NOMO-1 treated with DMSO at 0.1 percent for 48 hours (cell line): ENCODE measurements around the gene VWC2L.

Experiments used
- DNase-seq: peaks from one replicate; lab custom pipeline; 2025; ENCODE audit not compliant: unreplicated experiment; lab: John Stamatoyannopoulos, UW

The VWC2L gene

DNA sequence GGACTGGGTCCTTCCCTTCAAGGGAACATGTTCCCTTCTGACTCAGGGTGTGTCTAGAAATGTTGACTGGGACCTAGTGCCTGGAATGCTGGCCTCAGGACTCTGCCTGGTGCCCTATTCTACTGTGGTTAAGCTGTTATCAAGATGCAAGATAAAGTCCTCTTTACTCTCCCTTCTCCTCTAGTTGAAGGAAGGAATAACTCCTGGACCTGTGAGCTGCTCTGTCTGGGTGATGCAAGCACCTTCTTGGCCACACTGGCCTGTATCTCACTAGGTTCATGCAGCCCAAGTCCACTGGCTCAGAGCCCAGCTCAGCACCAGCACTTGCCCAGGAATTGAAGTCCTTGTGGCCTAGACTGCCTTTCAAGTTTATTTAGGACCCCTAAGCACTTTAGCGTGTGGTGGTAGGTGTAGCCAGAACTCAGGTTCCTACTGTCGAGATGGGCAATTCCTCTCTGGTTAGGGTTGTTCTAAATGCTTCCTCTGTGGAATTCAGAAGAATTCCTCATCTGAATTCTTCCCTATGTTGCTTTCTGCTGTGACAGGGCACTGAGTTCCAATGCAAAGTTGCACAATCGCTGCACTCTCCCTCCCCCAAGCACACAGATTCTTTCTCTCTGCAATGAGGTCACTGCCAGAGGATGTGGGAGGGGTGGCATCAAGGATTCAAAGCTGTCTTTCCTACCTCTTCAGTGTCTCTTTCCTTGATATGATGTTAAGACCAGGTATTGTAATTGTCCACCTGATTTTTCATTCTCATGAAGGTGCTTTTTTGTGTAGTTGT, 54.7 kb downstream of the VWC2L start:
- no peak for DNase-seq

DNA sequence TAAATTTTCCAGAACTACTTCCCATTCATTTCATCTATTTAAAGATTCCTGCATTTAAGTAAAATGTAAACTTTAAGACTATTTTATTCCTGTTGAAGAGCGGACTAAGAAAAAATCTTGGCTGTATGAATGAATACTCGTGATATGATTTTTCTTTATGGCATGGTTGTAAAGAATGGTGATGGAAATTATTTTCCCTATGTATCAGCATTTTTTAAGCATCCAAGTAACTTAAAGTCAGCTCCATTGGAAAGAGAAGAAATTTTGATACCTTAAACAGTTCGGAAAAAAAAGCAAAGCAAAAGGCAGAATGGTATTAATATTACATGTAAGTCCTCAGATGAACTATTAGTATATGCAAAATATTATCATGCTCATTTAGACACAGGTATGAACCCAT, 58.9 kb downstream of the VWC2L start:
- DNase-seq, result no peak

DNA sequence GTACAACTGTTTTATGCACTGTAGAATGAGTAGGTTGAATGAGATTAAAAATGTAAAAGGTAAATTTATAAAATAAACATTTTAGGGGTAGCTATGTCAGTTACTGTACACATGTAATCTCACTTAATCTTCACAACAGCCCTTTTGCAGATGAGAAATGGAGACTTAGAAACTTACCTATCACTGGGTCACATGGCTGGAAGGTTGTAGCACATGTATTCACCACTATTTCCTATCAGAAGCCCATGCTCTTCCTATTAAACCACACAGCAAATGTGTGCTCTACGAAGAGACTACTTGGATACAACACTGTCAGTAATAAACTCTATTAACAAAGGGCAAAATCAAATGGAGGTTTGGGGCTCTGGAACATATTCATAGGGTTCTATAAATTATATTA, 60.5 kb downstream of the VWC2L start:
- no peak for DNase-seq

DNA sequence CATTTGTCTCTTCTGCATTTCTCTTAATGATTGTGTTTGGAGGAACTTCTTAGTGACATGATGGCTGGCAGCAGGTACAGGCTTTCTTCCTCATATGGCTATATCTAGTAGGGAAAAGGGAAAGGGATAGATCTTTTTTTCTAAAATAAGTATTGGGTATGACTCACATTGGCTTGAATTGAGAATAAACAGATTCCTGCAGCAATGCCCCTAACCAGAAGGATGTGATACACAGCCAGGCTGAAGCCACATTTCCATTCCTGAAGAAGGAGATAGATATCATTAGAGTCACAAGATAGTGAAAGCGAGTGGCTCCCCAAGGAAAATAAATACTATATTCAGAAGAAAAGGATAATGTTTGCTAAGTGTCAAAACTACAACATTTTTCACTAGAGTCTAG, 61.1 kb downstream of the VWC2L start:
- no peak for DNase-seq

GRCh38 chr2:214477305-214477704, 66.5 kb downstream of the VWC2L start:
- no peak for DNase-seq

DNA sequence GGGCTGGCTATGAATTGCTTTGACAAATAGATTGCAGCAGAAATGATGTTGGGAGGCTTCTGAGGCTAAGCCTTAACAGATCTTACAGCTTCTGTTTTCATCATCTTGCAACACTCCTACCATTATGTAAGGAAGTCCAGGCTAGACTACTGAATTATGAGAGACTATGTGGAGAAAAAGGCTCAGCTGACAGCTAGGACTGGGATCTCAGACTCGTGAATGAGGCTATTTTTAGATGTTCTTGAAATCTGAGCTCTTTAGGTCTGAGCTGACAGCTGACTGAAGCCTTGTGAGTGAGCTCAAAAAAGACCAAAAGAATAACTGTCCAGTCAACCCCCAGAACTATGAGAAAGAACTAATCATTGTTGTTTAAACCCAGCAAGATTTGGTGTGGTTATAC, 70.3 kb downstream of the VWC2L start:
- DNase-seq, result no peak

DNA sequence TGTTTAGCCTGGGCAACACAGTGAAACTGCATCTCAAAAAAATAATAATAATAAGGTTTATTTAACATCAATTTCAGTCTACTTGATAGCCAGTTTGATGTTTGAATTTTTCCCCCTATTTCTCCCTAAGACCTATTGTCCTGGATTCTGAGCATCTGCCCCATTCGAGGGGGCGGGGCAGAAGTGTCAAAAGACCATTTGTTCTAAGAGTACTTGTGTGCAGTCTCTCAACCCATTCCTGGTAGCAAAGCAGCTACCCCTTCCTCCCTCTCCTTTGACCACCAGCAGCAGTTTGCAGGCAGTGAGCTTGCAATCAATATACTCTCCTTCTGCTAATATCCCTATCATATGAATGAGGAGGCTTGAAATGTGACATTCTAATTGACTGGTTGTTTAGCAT, 71.9 kb downstream of the VWC2L start:
- no peak for DNase-seq

- no peak for DNase-seq
These were observed 73.4 kb downstream of the VWC2L start for GRCh38 chr2:214484239-214484638.

DNA sequence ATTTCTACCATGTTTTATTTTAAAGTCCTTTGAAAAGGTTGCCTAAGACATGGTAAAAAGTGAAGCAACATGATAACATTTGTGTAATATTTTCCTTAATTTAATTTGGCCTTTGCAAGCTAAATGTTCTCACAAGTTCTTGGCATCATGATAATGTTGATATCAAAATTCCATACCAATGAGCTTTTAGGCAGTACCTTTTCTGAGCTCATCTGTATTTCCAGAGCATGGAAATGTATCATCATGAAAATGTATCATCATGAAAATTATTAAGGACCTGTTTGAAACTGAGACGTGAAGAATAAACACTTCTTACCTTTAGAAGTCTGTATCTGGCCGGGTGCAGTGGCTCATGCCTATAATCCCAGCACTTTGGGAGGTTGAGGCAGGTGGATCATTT, 73.8 kb downstream of the VWC2L start:
- no peak for DNase-seq

DNA sequence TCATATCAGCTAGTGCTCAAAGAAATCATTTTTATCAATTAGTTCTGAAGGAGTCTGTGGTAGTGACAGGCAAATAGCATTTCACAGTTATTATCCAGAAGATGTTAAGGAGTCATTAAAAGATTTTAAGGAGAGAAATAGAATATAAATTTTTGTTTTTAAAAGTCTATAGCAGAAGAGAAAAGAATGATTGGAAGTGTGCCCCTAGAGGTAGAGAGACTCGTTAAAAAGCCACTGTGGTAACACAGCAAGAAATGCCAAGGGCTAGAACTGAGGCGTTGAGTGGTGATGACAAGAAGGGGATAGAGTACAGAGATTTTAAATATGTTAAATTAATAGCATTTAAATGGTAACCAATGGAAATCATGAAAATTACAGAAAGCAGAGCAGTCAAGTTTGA, 78.3 kb downstream of the VWC2L start:
- DNase-seq, result no peak

- DNase-seq, result no peak
These were observed 78.8 kb downstream of the VWC2L start for GRCh38 chr2:214489702-214490101.

DNA sequence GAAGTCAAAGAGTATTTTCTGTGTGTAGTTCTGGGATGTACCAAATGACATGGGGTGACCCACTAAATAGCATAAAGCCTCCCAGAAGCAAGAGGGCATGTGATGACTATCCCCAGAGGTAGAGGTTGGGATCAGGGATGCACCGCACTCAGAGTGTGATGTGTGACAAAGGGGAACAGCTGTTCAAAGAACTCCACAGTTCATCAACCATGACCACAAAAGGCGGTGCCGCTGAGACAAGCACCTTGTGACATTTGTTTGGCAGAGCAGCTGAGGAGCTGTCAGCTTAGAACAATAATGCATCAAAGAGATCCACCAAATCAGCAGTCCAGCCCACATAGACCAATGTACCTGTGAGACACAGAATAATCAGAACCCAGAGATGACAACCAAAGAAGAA, 81.3 kb downstream of the VWC2L start:
- DNase-seq, result no peak

DNA sequence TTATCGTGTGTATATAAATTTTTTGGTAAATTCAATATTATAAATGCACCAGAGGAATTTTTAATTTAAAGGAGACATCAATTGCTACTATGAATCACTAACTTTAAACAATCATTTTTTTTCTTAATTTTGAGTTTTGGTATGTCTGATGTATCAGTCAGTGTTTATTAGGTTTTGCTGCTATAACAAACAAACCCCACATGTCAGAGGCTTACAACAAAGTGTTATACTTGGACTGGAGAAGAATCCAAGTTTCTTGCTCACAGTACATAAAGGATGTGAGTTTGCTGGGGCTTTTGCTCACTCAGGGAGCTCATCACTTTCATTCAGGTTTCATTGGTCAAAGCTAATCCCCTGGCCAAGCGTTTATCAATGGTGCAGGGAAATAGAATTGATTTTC, 81.8 kb downstream of the VWC2L start:
- DNase-seq, result no peak

GRCh38 chr2:214497489-214497888, 86.6 kb downstream of the VWC2L start:
- DNase-seq, result no peak

- DNase-seq, result no peak
These were observed 92.7 kb downstream of the VWC2L start for GRCh38 chr2:214503568-214503967.

DNA sequence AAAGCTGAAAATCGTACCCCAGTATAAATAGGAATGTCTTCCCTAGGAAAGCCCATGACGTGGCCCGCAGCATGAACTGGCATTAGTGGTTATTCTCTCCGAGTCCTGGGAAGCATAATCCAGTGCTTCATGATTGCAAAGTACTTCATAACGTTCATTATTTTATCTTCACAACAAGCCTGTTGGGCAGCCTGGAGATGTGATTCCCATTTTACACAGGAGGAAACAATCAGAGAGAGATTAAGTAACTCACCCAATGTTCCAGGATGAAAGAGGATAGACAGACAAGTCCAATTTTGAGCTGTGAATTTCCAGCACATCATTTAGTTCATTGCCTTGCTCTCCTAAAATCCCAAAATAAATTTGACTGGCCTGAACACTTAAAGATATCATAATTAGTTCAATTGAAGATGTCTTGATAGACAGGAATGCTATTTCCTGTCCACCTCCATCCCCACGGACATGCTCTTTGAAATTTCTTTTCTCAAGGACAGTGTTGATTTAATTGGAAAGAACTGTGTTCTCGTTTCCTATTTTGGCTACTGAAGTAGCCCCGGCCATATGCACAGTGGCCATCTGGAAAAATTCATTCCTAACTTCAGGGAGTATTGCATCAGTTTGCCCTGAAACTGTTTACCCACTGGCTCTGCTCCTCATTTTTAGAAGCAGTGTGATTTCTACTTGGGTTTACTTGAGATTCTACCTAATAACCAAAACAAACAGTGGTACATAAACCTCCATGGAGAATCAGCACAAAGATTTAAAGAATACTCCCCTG, 93.9 kb downstream of the VWC2L start:
- no peak for DNase-seq

DNA sequence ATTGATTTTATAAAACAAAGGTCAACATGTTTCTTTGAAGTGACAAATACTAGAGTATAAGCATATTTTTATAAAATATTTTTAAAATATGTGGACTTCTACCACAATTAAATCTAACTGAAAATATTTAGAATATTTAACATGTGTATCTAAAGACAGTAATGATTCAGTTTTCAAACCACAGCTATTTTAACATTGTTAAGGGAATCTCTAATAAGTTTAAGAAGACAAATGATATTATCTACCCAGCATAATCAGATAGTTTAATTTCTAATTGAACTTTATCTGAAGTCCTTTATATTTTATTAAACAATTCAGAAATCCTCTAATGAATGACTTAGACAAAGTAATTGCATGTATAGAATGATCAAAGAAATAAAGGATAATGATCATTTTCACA, 96.2 kb downstream of the VWC2L start:
- DNase-seq, result no peak

GRCh38 chr2:214514704-214515103, 103.8 kb downstream of the VWC2L start:
- no peak for DNase-seq

DNA sequence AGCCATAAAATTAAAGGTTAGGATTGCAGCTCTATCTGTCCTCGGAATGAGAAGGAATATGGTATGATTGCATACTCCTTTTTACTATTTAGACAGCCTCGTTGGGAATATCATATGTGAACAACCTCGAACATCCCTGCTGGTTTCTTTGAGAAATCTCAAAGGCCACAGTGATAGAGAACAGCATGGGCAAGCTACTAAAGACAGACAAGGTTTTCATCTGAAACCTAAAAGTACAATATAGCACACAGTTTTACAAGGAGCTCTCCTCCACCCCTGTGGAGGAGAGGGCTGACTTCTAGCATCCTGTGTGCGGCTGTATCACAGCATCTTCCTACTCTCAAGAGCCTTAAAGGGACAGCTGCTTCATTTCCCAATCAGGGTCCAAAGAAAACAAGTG, 104.3 kb downstream of the VWC2L start:
- DNase-seq, result no peak

DNA sequence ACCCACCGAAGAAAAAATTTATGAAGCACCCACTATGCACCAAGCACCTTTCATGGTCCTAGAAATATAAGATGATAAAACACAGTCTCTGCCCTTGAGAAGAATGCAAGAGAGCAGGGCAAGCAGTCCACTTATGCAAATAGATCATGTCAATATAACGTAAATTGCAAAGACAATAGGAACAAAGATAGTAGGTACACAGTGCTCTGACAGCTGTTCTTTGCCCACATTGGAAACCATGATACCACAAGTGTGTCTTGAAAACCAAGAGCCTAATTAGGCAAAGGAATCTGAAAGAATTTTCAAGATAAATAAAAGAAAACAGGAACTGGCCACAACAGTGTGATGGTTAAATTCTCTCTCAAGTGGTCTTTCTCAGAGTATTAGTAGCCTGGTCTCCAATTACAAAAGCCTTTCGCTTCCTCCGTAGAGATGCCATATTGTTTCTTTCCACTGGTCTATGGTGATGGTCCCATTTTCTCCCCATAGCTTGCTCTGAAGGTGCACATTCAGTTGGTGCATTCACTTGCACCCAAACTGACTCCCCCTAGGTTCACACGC, 108.5 kb downstream of the VWC2L start:
- DNase-seq, result no peak

- no peak for DNase-seq
These were observed 118.2 kb downstream of the VWC2L start for GRCh38 chr2:214529021-214529420.

DNA sequence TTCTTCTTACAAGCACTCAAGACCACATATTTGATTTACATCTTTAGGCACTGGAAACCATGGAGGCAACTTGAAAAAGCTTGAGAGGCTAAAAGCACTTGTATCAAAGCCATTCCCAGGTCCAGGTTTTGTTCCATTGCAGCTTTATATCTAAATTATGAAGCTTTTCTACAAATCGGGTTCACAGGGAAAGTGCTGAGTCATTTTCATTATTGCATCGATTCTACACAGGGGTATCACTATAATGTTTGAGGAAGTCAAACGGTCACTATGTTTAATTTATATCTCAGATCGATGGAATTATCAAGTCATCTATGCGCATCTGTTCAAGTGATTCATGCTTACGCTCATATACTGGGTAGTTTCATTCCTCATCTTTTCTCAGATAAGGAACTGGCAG, 118.7 kb downstream of the VWC2L start:
- DNase-seq, result no peak
